H9 (cell line): Measurements from ENCODE around the gene OR52E5. TPM values are rescaled to one million over a fixed set of nuclear protein-coding genes. Genes with fewer than 3 reads are reported as not detected.

ENCODE experiments used
- DNase-seq: peaks from one replicate; pipeline ENCODE4 v3.0.0-alpha.2; 2017
- H2AFZ ChIP-seq: one replicate; pipeline ENCODE4 v1.6.1; 2013; ENCODE audit warnings: mild to moderate bottlenecking, low read length, control low read depth, moderate library complexity
- H2AK5ac ChIP-seq: 2 replicates; pipeline ENCODE4 v1.6.1; 2013; ENCODE audit warnings: low read length, control low read depth, mixed read lengths; ENCODE audit not compliant: insufficient read length
- H2BK120ac ChIP-seq: one replicate; pipeline ENCODE4 v1.6.1; 2013; ENCODE audit warnings: low read depth, mild to moderate bottlenecking, low read length, control low read depth, inconsistent platforms; ENCODE audit not compliant: poor library complexity, severe bottlenecking
- H2BK12ac ChIP-seq: 2 replicates; pipeline ENCODE4 v1.6.1; 2013; ENCODE audit warnings: low read length, control low read depth, mixed read lengths, low read depth; ENCODE audit not compliant: insufficient read length
- H2BK15ac ChIP-seq: 2 replicates; pipeline ENCODE4 v1.6.1; 2013; ENCODE audit warnings: low read depth, low read length, control low read depth
- H2BK20ac ChIP-seq: one replicate; pipeline ENCODE4 v1.6.1; 2013; ENCODE audit warnings: low read depth, mild to moderate bottlenecking, low read length, control low read depth, inconsistent platforms; ENCODE audit not compliant: poor library complexity, severe bottlenecking
- H2BK5ac ChIP-seq: 2 replicates; pipeline ENCODE4 v1.6.1; 2013; ENCODE audit warnings: low read length, control low read depth, mixed read lengths; ENCODE audit not compliant: insufficient read length
- H3K14ac ChIP-seq: 2 replicates; pipeline ENCODE4 v1.6.1; 2013; ENCODE audit warnings: low read length, control low read depth; ENCODE audit not compliant: insufficient read depth
- H3K18ac ChIP-seq: 2 replicates; pipeline ENCODE4 v1.6.1; 2013; ENCODE audit warnings: low read depth, mild to moderate bottlenecking, mixed read lengths, low read length, control low read depth; ENCODE audit not compliant: insufficient read length
- H3K23ac ChIP-seq: 2 replicates; pipeline ENCODE4 v1.6.1; 2013; ENCODE audit warnings: low read length, control low read depth, mixed read lengths, low read depth; ENCODE audit not compliant: insufficient read length
- H3K23me2 ChIP-seq: 2 replicates; pipeline ENCODE4 v1.6.1; 2013; ENCODE audit warnings: low read depth, mild to moderate bottlenecking, mixed read lengths, low read length, control low read depth; ENCODE audit not compliant: insufficient read length, poor library complexity, severe bottlenecking
- H3K27ac ChIP-seq: 2 replicates; pipeline ENCODE4 v1.5.1; 2013; ENCODE audit warnings: low read length, control low read depth, mixed read lengths, low read depth; ENCODE audit not compliant: insufficient read length
- H3K27me3 ChIP-seq: 2 replicates; pipeline ENCODE4 v1.6.1; 2013; ENCODE audit warnings: low read length, control low read depth, inconsistent platforms; ENCODE audit not compliant: insufficient read depth
- H3K4ac ChIP-seq: 2 replicates; pipeline ENCODE4 v1.6.1; 2013; ENCODE audit warnings: low read depth, mild to moderate bottlenecking, control low read depth, inconsistent platforms, low read length, moderate library complexity
- H3K4me1 ChIP-seq: 2 replicates; pipeline ENCODE4 v1.6.1; 2013; ENCODE audit warnings: low read length, control low read depth, inconsistent platforms; ENCODE audit not compliant: insufficient read depth
- H3K4me2 ChIP-seq: 2 replicates; pipeline ENCODE4 v1.6.1; 2013; ENCODE audit warnings: low read length, control low read depth, mixed read lengths; ENCODE audit not compliant: insufficient read length, insufficient read depth
- H3K56ac ChIP-seq: 2 replicates; pipeline ENCODE4 v1.6.1; 2013; ENCODE audit warnings: low read depth, mild to moderate bottlenecking, mixed read lengths, low read length, control low read depth; ENCODE audit not compliant: insufficient read length
- H3K79me1 ChIP-seq: 2 replicates; pipeline ENCODE4 v1.6.1; 2013; ENCODE audit warnings: low read depth, mild to moderate bottlenecking, moderate library complexity, low read length, control low read depth, inconsistent platforms; ENCODE audit not compliant: insufficient read depth, poor library complexity, severe bottlenecking
- H3K79me2 ChIP-seq: 2 replicates; pipeline ENCODE4 v1.6.1; 2013; ENCODE audit warnings: low read length, control low read depth, inconsistent platforms; ENCODE audit not compliant: insufficient read depth
- H3K9ac ChIP-seq: 2 replicates; pipeline ENCODE4 v1.6.1; 2013; ENCODE audit warnings: low read length, control low read depth, mixed read lengths; ENCODE audit not compliant: insufficient read length; ENCODE audit errors: extremely low read depth
- H3K9me3 ChIP-seq: one replicate; pipeline ENCODE4 v1.6.1; 2013; ENCODE audit warnings: low read depth, low read length, inconsistent platforms; ENCODE audit not compliant: control insufficient read depth
- H3T11ph ChIP-seq: one replicate; pipeline ENCODE4 v1.6.1; 2013; ENCODE audit warnings: mild to moderate bottlenecking, low read length, control low read depth, inconsistent platforms
- H4K20me1 ChIP-seq: one replicate; pipeline ENCODE4 v1.6.1; 2013; ENCODE audit not compliant: control insufficient read depth, insufficient read length, insufficient read depth
- H4K5ac ChIP-seq: 2 replicates; pipeline ENCODE4 v1.6.1; 2013; ENCODE audit warnings: low read depth, mild to moderate bottlenecking, mixed read lengths, low read length, control low read depth; ENCODE audit not compliant: insufficient read length
- H4K8ac ChIP-seq: replicated peaks from 2 replicates; pipeline ENCODE4 v1.6.1; 2013; ENCODE audit warnings: low read length, control low read depth, mixed read lengths, low read depth; ENCODE audit not compliant: insufficient read length
- H4K91ac ChIP-seq: 2 replicates; pipeline ENCODE4 v1.6.1; 2013; ENCODE audit warnings: low read depth, mild to moderate bottlenecking, moderate library complexity, mixed read lengths, low read length, control low read depth; ENCODE audit not compliant: insufficient read length
- H3K27ac Mint-ChIP-seq, 3 experiments: 2 replicates in 2 of 3; 3 replicates in 1 of 3; pipeline ENCODE4 v1.8.0; 2020 to 2021; ENCODE audit warnings: mixed read lengths in 3 of 3, mild to moderate bottlenecking in 1 of 3, moderate library complexity in 1 of 3
- H3K27me3 Mint-ChIP-seq: 2 replicates; pipeline ENCODE4 v1.8.0; 2021; ENCODE audit warnings: low read depth, mild to moderate bottlenecking, moderate library complexity, mixed read lengths
- H3K36me3 Mint-ChIP-seq, 3 experiments: 2 replicates in 2 of 3; 3 replicates in 1 of 3; pipeline ENCODE4 v1.8.0; 2020 to 2021; ENCODE audit warnings: low read depth in 3 of 3, mixed read lengths in 3 of 3; ENCODE audit not compliant: insufficient read depth in 1 of 3
- H3K4me1 Mint-ChIP-seq, 2 experiments: 2 replicates each; pipeline ENCODE4 v1.8.0; 2020; ENCODE audit warnings: mixed read lengths in 2 of 2
- H3K4me3 Mint-ChIP-seq, 2 experiments: 2 replicates in 1 of 2; 3 replicates in 1 of 2; pipeline ENCODE4 v1.8.0; 2020 to 2021; ENCODE audit warnings: mild to moderate bottlenecking in 2 of 2, mixed read lengths in 2 of 2, moderate library complexity in 1 of 2
- H3K9me3 Mint-ChIP-seq, 2 experiments: 2 replicates in 1 of 2; 3 replicates in 1 of 2; pipeline ENCODE4 v1.8.0; 2020; ENCODE audit warnings: mild to moderate bottlenecking in 2 of 2, mixed read lengths in 2 of 2, moderate library complexity in 1 of 2
- CTCF ChIP-seq: fragments of 200-600 bp; sonication (generic); conservative IDR thresholded peaks from 3 replicates; pipeline ENCODE4 v1.8.0; 2021; ENCODE audit warnings: antibody characterized with exemption, mild to moderate bottlenecking
- WGBS: extraction: QIAGEN DNeasy Blood & Tissue Kit; methylation state at CpG from one replicate; pipeline ENCODE4 v1.1.7; 2013; ENCODE audit warnings: missing lambda C conversion rate, low lambda C conversion rate, mixed read lengths; ENCODE audit not compliant: insufficient read length; ENCODE audit errors: extremely low coverage; 5-methylcytosine and 5-hydroxymethylcytosine counted together
- total RNA-seq: library from RNA; stranded (reverse); gene quantifications from 2 replicates; pipeline ENCODE4 v1.2.1, GENCODE V29; 2021

OR52E5 gene
- total RNA-seq, 1 experiment from 2014 or later, result not detected

GRCh38 chr11:5938603-5938965 lies 45.6 kb downstream of the OR52E5 start:
- no peak overlapping the region for H3K4me2 ChIP-seq
- no peak overlapping the region for H2BK12ac ChIP-seq
- H2BK5ac ChIP-seq, result no peak overlapping the region
- no peak overlapping the region for H2AK5ac ChIP-seq
- no peaks in the 10 kb centered on the region for H3K27me3 ChIP-seq
- H3K4me1 ChIP-seq, result no peaks in the 10 kb centered on the region
- WGBS, result no CpG with 5 or more reads among the region's 21 CpGs
- Mint-ChIP-seq H3K4me1 (no peaks in the 10 kb centered on the region), H3K27me3 (no peaks in the 10 kb centered on the region; the same call in 1 of the 2 replicates), H3K27ac (no peak overlapping the region), H3K9me3 (peaks cover 18 to 27% of the 10 kb centered on the region in 2 experiments), H3K4me3 (no peak overlapping the region; a peak in 1 of 5 replicates), H3K36me3 (peaks cover 3 to 20% (median 12%) of the 10 kb centered on the region in 3 experiments)
- no peaks in the 10 kb centered on the region for H3K9me3 ChIP-seq
- H3K9ac ChIP-seq, result no peak overlapping the region
- H3K23ac ChIP-seq, result no peak overlapping the region
- H3K79me2 ChIP-seq, result no peaks in the 10 kb centered on the region
- no peak overlapping the region for H2AFZ ChIP-seq
- DNase-seq, result no peak
- no peak overlapping the region for H2BK120ac ChIP-seq
- no peaks in the 10 kb centered on the region for H3K23me2 ChIP-seq
- no peak overlapping the region for H3K4ac ChIP-seq
- no peak overlapping the region for H2BK20ac ChIP-seq
- no peak overlapping the region for H2BK15ac ChIP-seq
- TF ChIP-seq CTCF, result no peak
- H4K91ac ChIP-seq, result no peak overlapping the region
- no peak overlapping the region for H3T11ph ChIP-seq
- H3K18ac ChIP-seq, result no peak overlapping the region
- H3K79me1 ChIP-seq, result no peaks in the 10 kb centered on the region
- no peak overlapping the region for H3K27ac ChIP-seq
- no peak overlapping the region for H4K8ac ChIP-seq
- no peak overlapping the region for H3K56ac ChIP-seq
- H4K5ac ChIP-seq, result no peak overlapping the region
- no peaks in the 10 kb centered on the region for H4K20me1 ChIP-seq
- H3K14ac ChIP-seq, result no peak overlapping the region
